ENCODE data around the gene BARHL1.
A peak's percentile ranks its signal among the peaks of the same experiment; 100 is the strongest.

Gene BARHL1

DNA sequence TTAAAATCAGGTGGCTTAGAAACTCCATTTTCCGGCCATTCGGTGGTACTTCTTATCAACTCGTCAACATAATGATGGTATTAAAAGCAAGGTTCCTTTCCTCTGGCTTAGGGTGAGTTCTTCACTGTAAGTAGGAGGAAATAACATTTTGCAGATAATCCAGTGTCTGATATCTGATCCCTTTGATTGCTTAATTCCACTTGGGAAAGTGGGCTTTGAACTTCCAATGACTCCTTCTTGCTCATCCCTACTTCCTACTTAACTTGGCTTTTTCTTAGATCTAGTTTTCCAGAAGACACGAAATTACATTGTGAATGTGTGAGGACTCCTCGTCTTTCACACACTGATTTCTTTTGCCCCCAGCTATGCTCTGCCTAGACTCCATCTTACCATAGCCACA, 55.8 kb downstream of the BARHL1 start:
- Mint-ChIP-seq H3K36me3 (ENCODE audit: low read depth) (peaks cover 58% of the 10 kb centered on the region), H3K27ac (no peak overlapping the region), H3K4me3 (no peak overlapping the region), H3K9me3 (no peaks in the 10 kb centered on the region), H3K4me1 (peaks cover 16% of the 10 kb centered on the region), H3K27me3 (ENCODE audit: low read depth, poor library complexity) (no peaks in the 10 kb centered on the region)
- DNase-seq: no peak
- TF ChIP-seq, protein P1, sequence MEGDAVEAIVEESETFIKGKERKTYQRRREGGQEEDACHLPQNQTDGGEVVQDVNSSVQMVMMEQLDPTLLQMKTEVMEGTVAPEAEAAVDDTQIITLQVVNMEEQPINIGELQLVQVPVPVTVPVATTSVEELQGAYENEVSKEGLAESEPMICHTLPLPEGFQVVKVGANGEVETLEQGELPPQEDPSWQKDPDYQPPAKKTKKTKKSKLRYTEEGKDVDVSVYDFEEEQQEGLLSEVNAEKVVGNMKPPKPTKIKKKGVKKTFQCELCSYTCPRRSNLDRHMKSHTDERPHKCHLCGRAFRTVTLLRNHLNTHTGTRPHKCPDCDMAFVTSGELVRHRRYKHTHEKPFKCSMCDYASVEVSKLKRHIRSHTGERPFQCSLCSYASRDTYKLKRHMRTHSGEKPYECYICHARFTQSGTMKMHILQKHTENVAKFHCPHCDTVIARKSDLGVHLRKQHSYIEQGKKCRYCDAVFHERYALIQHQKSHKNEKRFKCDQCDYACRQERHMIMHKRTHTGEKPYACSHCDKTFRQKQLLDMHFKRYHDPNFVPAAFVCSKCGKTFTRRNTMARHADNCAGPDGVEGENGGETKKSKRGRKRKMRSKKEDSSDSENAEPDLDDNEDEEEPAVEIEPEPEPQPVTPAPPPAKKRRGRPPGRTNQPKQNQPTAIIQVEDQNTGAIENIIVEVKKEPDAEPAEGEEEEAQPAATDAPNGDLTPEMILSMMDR (IDR thresholded peaks at IDR 0.05): no peak

DNA sequence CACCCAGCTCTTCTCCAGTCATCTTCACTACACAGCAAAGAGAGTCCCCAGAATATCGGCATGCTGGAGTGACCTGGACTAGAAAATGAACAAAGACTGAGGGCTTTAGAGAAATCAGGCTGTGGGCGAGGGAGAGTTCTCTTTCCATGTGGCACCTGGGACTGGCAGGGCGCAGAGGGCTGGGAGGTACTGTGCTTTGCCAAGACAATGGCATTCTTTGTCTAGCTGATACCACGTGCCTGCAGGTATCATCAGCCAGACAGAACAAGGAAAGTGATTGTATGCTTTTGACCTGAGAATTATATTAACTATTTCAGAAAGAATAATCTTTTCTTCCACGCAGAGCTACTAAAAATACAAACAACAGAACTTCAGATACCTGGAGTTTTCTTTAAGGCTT, 56.9 kb downstream of the BARHL1 start:
- peak overlapping the region; percentile 41 for H3K27ac Mint-ChIP-seq
- H3K4me1 Mint-ChIP-seq: peaks cover 16% of the 10 kb centered on the region
- no peak for DNase-seq
- no peak overlapping the region for H3K4me3 Mint-ChIP-seq
- peaks cover 64% of the 10 kb centered on the region for H3K36me3 Mint-ChIP-seq (ENCODE audit: low read depth)
- TF ChIP-seq, protein P1 (IDR thresholded peaks at IDR 0.05): no peak
- H3K27me3 Mint-ChIP-seq (ENCODE audit: low read depth, poor library complexity): no peaks in the 10 kb centered on the region
- H3K9me3 Mint-ChIP-seq: no peaks in the 10 kb centered on the region

All from nephron progenitor cell (in vitro differentiated cells).